Stimulated activated CD4-positive, alpha-beta T cell treated with anti-CD3 and anti-CD28 coated beads, Interleukin-1b, Interleukin-23, amount 100 ng/mL, for 4 hours (primary cell): ENCODE measurements around the gene P2RX2.

Experiments used
- DNase-seq, 2 donors: peaks; one replicate each; pipeline ENCODE4 v3.0.0-alpha.2; 2020; ENCODE audit warnings: low read depth in 2 of 2

P2RX2 gene

DNA sequence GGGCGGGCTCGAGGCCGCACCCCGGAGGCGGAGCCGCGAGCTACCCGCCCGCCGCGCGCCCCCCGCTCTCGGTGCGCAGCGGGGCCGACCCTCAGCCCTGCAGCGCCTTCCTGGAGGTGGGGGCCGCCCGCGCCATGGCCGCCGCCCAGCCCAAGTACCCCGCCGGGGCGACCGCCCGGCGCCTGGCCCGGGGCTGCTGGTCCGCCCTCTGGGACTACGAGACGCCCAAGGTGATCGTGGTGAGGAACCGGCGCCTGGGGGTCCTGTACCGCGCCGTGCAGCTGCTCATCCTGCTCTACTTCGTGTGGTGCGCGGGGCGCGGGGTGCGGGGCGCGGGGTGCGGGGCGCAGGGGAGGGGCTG lies at the start of gene P2RX2:
TSS of gene P2RX2 (plus strand) at position 94 of the 361 bp plus-strand sequence. CDS start at position 135, 41 bp downstream.
- no peak for DNase-seq

DNA sequence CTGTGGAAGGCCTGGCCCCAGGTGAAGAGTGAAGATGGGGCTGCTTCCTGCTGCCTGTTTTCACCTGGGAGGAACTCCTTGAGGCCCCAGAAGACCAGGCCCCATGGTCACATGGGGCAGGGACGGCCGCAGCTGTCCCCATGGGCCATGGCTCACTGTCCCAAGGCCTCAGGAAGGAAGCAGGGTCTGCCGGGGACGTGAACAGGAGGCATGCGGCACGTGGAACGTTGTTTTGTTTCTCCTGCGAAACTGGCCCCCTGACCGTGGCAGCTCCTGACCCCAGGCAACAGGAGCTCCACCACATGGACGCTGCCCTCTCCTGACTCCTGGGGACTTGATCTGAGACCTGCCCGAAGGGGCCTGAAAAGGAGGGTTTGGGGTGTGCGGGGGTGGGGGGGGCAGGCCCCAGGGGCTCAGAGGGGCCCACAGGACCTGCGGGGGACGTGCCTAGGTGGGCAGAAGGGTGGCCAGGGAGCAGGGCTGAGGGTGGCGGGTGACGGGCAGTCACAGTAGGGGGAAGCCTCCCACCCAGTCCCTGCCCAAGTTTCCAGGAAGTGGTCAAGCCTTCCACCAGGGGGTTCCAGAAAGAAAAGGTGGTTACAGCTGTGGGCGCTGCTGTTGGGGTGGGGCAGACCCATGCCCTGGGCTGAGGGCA lies 49.6 kb upstream of the P2RX2 start:
- no peak for DNase-seq

DNA sequence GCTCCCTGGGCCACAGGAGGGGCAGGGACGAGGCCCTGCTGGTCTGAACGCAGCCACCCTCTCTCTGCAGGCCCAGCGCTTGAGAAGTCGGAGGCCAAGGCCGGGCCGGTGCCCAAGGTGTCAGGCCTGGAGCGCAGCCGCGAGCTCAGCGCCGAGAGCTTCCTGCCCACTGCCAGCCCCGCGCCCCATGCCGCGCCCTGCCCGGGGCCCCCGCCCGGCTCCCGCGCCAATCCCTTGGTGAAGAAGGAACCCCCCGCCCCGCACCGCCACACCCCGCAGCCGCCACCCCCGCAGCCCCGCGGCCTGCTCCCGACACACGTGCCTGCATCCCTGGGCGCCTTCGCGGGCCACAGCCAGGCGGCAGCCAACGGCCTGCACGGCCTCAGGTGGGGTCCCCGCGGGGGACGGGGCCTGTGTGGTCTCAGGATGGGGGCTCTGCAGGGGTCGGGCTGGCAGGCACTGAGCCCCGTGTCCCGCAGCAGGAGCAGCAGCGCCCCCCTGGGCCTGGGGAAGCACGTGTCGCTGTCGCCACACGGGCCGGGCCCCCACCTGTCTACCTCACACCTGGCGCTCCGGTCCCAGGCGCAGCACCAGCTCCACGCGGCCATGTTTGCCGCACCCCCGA lies 48.6 kb upstream of the P2RX2 start:
- no peak for DNase-seq

DNA sequence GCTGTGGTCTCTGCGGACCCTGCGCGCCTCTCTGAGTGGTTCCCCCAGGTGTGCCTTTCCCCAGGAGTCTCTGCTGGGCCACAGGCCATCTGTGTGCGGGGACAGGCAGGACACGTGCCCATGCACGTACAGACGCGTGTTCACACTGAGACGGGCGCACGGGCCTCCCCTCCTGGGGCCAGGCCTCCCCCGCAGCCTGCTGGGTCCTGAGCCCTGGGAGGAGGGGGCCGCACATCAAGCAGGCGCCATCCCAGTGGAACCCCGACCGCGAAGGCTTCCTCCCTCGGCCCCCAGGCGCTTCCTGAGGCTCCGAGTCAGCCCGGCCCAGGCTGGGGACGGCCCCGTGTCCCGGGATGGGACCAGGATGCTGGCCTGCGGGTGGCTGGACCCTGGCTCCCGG lies 47.9 kb upstream of the P2RX2 start:
- DNase-seq = no peak

DNA sequence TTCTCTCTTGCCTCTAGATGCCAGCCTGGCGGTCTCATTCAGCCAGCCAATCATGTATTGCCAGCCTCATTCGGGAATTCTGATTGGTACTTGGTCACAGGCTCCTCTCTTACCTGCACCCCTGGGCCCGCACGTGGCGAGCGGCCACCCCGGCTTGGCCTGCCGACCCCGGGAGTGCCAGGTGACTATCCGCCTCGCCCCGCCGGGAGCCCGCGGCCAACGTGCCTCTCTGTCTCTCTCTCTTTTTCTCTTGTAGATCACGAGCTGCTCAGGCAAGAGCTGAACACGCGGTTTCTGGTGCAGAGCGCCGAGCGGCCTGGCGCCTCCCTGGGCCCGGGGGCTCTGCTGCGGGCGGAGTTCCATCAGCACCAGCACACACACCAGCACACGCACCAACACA lies 47.5 kb upstream of the P2RX2 start:
- DNase-seq = no peak

DNA sequence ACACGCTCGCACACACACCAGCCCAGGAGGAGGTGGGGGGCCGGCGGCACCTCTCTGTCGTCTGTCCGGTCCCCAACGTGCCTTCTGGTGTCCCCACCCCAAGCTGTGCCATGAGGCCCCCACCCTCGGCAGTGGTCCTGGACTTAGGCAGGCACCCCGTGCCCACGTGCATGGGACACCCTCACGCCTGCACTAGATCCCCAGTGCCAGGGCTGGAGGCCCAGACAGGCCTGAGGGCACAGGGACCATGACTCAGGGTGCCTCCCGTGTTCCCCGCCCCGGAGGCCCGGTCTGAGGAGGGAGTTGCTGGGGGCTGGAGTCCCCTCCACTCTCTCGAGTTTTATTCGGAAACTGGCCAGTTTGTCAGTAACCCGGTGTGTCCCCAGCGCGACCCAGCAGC lies 47.0 kb upstream of the P2RX2 start:
- no peak for DNase-seq

DNA sequence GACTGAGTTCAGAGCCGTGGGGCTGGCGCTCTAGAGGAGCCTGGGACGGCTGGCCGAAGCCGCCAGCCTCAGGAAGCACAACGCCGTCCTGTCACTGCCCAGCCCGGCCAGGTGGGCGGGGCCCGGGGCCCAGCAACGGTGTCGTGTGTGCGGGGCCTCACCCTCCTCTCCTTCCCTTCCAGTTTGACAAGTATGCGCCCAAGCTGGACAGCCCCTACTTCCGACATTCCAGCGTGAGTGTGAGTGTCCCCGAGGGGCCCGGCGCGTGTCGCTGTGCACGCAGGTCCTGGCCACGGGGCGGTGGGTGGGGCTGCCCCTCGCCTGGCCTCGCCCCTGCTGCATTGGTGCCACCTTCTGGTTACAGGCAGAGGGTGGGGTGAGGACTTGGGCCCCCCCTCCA lies 46.5 kb upstream of the P2RX2 start:
- no peak for DNase-seq

DNA sequence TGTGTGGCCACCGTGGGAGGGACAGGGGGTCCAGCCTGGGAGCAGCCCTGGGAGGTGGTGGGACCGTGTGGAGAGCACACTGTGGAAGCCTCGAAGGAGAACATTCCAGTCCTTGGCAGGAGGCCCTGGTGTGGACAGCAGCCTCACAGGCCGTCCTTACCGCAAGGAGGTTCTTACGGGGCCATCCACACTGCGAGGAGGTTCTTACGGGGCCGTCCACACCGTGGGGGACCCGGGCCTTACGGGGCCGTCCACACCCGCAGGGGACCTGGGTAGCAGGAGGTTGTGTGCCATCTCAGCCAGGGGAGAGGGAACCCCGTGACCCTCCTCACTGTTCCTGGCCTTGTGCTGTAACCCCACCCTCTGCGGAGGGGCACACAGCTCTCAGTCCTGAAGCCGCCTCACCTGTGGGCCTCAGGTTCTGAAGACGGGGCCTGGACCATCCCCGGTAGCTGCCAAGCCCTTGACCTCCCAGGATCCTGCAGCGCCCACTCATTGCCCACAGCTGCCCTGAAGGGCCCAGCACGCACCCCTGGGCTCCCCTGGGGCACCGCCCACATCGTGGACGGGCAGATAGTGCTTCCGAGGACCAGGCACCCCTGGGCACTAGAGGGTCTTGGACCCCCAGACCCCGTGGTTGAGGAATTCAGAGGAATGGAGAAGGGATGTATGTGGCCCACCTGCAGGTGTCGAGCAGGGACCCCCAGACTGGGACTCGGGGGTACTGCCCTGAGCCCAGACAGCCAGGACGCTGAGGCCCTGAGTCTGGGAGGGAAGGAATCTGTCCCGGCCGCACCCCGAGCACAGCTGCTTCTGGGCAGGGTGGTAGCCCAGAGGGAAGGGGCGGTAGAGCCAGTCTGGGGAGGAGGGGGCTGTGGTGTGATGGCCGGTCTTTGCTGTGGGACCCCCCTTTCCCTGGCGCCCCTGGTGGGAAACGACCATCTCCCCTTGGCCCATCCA lies 45.5 kb upstream of the P2RX2 start:
- no peak for DNase-seq

DNA sequence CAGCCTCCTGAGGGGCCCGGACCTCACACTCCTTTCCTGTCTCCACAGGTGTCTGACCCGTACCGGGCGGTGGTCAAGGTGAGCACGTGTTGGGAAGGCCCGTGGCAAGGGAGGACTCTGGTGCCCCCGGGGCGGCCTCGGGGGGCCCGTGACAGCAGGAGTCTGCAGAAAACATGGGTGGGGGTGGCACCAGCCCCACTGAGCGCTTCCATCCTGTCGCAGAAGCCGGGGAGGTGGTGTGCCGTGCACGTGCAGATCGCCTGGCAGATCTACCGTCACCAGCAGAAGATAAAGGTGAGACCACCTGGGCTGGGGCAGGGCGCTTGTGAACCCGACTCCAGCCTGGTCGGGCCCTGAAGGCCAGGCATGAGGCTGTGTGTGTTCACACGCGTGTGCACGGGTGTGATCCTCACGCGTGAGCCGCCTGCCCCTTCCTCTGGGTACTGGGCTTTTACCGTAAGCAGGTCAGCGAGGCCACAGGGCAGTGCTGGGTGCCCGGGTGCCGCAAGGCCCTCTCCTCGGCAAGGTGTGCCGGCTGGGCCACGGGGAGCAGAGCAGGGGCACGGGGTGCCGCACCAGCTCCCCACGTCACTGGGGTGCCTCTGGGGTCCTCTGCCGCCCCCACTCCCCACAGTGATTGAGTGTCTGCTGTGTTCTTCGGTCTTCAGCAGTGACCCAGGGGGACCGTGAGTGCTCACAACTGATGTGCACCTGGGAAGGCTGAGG lies 44.1 kb upstream of the P2RX2 start:
- DNase-seq = no peak

DNA sequence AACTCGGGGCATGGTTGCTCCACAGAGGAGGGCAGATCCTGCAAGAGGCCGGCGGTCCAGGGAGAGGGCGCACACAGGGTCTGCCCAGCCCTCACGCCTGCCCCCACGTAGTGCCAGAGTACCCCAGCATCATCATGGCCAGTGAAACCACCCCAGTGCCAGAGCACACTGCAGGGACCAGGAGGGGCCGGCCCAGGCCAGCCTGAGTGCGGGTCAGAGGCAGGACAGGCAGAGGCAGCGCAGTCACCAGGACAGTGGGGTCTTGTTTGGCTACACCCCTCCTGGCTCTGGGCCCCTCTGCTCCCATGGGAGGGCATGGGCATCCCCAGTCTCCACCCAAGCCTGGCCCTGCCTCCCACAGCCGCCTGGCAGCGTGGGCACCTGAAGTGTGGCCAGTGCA lies 42.9 kb upstream of the P2RX2 start:
- no peak for DNase-seq

DNA sequence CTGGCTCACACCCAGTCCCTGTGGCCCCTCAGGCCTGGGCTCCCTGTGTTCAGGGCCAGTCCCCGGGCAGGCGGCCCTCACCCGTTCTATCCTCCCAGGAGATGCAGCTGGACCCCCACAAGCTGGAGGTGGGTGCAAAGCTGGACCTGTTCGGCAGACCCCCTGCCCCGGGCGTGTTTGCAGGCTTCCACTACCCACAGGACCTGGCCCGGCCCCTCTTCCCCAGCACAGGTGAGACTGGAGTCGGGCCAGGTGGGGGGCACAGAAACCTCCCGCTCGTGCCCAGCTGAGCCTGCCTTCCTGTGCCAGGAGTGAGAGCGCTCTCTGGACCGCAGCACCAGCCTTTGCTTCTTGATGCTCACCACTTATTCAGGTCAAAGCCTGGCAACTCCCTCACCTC lies 41.9 kb upstream of the P2RX2 start:
- DNase-seq = no peak

DNA sequence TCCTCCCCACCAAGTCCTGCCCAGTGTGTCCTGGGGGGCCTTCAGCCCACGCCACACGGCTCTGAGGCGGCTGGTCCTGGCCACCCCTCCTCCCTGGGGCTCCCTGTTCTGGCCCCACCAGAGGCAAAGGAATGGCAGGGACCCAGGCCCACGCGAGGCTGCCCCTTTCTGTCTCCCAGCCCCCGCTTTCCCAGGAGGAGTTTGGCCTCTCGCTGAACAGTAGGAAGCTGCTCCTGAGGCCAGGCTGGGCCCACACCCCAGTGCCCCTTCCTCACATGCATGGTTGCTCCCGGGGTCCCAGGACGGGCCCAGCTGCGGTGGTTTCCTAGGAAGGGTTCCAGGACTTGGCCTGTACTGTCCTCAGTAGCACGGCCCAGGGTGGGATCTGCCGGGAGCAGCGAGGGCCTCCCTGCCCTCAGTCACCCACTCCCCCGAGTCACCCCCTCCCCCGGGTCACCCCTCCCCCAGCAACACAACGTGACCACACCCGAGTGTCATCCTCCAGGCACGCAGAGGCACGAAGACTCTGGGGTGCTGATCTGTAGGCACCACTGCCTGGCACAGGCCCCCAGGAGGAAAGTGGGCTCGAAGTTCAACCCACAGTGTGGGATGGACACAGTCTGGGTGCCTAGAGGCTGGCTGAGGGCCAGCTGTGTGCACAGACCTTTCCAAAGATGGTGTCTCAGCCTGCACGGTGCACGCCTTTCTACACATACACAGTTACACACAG lies 41.2 kb upstream of the P2RX2 start:
- no peak for DNase-seq

DNA sequence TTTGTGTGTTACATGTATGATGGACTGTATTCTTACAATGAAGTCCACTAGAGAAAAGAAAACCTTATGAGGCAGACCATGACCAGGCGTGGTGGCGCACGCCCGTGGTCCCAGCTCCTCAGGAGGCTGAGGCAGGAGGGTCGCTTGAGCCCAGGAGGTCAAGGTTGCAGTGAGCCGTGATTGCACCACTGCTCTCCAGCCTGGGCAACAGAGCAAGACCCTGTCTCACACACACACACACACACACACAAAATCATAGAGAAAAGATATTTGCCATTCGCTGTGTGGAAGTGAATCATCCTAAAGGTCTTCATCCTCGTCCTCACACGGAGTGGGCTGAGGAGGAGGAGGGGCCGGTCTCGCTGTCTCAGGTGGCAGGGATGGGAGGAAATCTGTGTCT lies 40.5 kb upstream of the P2RX2 start:
- no peak for DNase-seq

DNA sequence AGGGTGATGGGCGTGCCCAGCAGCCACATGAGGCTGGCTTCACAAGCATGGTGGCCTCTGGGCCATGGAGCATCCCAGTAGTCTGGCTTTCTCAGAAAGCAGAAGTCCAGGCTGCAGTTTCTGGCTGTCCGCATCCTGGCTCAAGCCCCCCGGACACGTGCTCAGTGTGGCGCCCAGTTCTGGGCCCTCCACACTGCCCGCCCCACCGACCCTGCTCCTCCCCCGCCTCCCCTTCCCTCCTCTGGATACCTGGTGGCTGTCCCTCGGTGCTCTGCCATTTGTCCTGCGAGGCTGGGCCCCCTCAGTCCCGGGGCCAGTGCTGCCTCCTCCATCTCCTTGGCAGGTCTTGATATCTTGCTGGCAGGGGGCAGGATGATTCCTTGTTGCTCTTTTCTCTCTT lies 39.8 kb upstream of the P2RX2 start:
- no peak for DNase-seq

DNA sequence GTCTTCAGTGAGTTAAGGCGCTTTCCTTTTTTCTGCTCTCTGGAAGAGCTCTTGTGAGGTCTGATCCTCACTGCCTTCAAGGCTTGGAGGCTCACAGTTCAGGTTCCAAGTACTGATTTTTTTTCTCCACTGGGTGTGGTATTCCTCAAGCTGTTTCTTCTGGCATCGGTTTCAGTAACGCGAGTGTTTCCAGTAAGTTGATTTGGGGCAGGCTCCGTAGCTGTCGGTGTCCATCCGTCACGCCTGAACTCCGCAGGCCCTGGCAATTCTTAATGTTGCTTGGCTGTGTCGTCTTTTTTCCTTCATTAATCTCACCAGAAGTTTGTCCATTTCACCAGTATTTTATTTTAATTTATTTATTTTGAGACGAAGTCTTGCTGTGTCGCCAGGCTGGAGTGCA lies 38.8 kb upstream of the P2RX2 start:
- DNase-seq = no peak

DNA sequence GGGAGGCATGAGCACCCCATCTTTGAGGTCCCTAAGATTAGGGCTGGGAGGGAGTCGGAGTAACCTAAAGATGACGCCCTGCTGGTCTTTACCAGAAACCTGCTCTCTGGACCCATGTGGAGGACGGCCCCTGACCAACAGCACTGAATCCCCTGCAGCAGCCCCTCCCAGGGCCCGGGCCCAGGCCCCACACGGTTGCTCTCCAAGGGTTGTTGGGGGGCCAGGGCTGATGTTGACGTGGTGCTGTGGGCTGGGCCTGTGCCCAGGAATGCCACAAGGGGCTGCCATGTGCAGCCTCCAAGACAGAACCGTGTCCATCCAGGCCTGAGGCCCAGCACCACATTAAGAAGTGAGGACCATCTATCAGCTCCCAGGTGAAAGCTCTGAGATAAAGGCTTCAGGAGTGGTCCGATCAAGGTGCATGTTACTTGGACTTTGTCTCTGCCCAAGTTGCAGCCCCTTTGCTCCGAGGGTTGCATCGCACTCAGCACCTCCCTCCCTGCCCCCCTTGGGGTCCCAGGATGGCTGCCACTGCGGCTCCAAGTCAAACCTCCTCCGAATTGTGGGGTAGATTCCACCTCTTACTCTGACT lies 37.8 kb upstream of the P2RX2 start:
- no peak for DNase-seq

DNA sequence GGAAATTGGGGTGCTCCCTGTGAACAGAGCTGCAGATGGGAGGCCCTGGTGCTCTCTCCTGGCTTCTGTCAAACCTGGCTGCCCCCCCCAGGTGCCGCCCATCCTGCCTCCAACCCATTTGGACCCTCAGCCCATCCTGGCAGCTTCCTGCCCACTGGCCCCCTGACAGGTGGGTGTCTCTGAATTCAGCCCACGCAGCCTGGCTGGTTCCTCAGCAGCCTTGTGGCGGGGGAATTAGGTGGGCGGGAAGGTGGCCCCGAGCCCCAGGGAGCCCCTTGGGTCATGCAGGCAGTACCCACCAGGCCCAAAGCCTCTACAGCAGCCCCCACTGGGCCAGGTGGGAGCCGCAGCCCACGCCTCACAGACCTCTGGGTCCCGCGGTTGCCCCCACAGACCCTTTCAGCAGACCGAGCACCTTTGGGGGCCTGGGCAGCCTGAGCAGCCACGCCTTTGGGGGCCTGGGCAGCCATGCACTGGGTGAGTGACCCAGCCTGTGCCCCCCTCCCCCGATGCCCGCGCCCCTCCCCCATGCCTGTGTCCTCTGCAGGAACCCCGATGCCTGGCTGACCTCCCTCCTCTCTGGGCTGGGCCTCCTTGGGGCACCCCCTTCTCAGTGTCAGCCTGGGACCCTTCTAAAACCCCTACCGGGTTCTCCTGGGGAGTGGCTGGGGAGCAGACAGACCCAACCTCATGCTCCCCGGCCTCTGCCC lies 37.1 kb upstream of the P2RX2 start:
- DNase-seq = no peak

DNA sequence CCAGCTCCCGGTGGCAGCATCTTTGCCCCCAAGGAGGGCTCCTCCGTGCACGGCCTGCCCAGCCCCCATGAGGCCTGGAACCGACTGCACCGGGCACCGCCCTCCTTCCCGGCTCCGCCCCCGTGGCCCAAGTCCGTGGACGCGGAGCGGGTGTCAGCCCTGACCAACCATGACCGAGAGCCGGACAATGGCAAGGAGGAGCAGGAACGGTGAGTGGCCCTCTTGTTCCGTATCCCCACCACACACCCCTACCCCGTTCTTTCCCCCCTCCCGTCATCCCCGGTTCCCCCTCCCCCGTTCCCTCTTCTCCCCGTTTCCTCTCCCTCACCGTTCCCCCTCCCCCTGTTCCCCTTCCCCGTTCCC lies 36.5 kb upstream of the P2RX2 start:
- DNase-seq = no peak

DNA sequence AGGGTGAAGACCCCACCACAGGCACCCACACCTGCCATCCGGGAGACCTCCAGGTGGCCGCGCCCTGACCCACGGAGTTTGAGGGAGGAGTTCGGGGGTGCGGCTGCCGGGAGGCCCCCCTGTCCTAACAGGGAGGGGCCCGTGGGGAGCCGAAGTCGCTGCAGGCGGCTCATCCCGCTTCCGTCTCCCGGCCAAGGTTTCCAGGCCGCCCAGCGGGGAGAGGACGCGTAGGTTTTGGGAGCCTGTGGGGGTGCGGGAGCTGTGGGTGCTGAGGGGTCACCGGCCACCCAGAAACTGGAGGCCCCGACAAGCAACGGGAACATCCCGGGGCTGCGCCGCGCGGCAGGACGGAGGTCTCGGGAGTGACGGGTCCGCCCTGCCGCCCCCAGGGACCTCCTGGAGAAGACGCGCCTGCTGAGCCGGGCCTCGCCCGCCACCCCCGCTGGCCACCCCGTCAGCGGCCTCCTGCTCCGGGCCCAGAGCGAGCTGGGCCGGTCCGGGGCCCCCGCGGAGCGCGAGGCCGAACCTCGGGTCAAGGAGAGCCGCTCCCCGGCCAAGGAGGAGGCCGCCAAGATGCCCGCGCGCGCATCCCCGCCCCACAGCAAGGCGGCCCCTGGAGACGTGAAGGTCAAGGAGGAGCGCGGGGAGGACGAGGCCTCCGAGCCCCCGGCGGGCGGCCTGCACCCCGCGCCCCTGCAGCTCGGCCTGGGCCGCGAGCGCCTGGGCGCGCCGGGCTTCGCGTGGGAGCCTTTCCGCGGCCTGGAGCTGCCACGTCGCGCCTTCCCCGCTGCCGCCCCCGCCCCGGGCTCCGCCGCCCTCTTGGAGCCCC lies 35.8 kb upstream of the P2RX2 start:
- no peak for DNase-seq

DNA sequence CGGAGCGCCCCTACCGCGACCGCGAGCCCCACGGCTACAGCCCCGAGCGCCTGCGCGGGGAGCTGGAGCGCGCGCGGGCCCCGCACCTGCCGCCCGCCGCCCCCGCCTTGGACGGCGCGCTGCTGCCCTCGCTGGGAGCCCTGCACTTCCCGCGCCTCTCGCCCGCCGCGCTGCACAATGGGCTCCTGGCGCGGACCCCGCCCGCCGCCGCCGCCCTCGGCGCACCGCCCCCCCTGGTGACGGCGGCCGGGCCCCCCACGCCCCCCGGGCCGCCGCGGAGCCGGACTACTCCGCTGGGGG lies 35.2 kb upstream of the P2RX2 start:
- DNase-seq = no peak
